ENCODE results near the gene RFTN1.

The RFTN1 gene

DNA sequence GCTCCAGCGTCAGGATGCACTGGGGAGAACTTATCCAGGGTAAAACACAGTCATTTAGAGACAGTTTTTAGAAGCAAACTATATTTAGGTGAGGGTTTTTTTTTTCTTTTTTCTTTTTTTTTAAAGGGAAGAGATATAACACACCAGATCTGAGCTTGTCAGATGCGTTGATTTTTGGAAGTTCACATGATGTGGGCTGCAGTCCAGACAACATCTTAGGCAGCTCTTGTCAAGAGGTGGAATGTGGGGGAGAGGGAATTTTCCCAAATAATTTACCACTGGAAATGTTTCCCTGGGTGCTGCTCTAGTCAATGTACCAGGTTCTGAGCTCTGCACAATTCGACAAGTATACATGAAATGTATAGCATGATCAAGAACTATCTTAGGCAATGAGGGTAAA lies 155.2 kb downstream of the RFTN1 start:
- DNase-seq (ENCODE audit: low read depth in 3 of 3): no peak

DNA sequence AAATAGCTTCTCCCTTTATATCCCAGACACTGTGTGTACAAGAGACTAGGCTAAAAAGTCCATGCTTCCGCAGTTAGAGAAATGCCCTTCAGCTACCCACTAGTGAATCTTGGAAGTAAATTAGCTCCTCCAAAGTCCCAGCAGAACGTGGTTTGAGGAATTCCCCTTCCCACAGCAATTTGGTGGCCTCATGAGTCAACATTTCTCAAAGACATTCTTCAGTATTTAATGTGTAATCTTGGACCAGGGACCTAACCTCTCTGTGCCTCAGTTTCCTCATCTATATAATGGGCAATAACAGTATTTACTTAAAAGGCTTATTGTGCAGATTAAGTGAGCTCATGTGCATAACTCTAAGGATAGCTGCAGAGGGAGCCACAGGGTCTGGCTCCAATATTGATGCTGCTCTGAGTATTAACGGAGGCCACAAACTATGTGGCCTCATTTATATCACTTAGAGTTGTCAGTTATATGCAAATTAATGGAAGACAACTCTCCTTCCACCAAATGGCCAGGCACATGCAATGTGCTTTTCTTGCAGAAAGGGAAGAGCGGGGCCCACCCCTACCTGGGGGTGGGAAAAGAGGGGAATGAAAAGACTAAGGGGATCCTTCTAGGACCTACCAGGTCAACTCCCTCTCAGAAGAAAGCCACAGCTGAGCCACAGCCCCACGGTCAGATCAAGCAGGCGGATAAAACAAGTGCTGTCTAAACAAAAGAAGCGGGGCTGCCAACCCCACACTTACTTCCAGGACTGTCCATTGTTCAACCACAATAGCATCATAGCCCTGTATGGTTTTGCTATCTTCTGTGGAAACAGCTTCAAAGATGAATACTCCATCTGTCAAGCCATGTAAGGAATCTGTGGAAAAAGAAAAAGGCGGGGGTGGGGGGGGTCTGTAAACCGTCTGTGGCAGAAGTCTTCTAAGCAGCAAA lies 156.0 kb downstream of the RFTN1 start:
- DNase-seq (ENCODE audit: low read depth in 3 of 3): no peak

DNA sequence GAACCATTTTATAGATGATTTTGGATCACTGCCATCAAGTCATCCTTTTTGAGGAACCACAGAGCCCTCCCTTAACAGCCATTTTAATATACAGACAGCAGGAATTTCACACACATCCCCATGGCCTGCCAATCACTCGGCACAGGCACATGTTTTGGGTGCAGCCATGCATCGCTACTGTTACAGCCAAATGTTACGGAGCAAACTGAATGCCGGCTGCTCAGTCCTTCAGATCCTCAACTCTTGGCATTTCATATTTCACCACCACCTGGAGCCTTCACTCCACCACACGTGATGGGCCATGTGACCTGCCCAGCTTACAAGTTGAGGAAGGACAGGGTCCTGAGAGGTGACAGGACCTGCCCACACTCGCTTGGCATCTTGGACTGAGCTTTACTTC lies 157.7 kb downstream of the RFTN1 start:
- DNase-seq (ENCODE audit: low read depth in 3 of 3): no peak

DNA sequence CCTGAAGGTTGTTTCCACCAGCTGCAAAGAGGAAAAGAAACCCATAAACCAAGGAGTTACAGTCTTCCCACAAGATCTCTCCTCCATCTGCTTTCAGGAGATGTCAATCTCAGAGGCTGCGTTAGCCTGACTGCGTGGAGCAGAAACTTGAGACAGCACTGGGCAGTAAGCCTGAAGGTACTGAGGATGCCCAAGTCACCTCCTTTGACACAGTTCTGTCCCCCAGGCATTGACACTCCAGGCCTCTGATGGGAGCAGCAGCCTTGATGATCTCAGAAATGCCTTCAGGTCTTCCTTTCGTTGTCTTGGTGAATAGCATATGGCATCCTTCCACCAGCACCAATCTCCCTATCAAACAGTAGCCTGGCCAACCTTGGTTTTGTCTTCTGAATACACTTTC lies 159.2 kb downstream of the RFTN1 start:
- no peak for DNase-seq (ENCODE audit: low read depth in 3 of 3)

DNA sequence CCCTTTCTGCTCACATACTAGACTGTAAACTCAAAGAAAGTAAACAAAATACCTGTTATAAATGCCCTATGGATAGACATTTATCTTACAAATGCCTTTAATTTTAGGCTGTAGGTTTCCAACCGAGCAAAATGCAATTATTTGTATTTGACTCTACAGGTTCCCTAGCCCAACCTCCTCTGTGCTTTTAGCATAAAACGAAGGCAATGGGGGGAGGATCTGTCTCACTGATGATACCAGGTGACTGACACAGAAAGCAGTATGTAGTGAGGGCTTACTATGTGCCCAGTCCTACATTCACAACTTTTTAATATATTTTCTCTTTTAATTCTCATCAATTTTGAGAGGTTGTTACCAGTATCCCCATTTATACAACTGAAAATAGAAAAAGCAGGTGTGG lies 161.1 kb downstream of the RFTN1 start:
- no peak for DNase-seq (ENCODE audit: low read depth in 3 of 3)

DNA sequence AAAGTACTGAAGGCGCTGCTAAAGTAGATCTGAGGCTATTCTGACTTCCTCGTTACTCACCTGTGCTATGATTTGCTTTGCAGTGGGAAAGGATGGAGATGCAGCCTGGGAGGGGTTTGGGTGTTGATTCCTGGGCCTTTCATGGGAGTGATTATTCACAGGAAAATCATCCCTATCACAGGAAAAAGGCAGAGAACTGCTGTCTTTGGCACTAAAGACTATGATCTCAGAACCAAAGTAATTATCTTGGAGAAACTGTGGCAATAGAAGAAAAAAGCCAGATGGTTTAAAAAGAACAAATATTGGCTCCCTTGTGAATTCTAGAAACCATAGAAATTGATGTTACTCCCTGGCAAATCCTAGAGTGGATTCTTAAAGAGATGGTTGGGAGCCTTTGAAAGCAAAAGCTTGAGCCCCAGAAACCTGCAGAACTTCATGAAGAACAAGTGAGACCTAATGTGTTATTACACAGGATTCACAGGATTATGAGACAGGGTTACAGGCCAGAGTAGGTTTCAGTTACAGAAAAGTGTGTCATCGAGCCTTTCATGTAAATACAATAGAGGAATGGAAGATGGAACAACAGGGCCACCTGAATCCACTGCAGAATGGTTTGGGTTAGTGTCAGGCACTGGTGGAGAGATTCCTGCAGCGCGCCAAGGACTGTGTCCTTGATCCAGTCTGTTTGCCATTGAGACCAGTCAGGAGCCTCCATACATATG lies 162.7 kb downstream of the RFTN1 start:
- no peak for DNase-seq (ENCODE audit: low read depth in 3 of 3)

DNA sequence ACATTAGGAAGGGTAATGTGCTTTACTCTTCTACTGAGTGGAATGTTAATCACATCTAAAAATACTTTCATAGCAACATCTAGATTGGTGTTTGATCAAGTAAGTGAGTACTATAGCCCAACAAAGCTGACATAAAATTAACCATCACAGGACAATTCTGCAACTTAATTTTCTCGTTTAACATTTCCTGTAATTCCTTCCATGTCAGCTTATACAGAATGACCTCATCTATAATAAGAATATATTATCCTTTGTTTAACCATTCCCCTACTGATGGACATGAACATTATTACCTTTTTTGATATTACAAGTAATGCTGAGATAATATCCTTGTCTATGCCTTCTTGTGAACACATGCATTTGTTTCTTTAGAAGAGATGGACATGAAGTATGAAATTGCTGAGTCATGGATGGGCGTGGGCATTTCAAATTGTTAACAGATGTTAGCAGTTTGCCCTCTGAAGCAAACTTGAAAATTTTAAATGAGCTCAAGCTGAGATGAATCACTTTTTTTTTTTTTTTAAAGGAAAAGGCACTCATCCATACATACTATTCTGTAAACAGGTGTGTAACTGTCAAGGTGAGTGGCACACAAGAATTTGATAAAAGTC lies 163.4 kb downstream of the RFTN1 start:
- no peak for DNase-seq (ENCODE audit: low read depth in 3 of 3)

DNA sequence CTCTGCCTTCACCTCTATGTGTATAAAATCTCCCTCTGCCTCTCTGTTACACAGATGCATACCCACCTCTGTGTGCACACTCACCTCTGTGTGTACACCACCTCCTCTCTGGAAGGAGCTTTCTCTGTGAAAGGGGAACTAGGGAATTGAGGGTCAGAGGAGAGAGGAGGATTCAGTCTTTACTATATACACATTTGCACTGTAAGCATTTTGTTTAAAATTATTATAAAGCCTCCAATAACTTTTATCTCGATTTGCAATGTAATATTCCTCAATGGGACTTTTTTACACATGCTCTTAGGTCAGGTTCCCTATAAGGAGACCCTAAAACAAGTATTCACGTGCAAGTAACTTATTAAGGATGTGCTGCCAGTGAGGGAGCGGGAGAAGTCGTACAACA lies 166.0 kb downstream of the RFTN1 start:
- no peak for DNase-seq (ENCODE audit: low read depth in 3 of 3)

DNA sequence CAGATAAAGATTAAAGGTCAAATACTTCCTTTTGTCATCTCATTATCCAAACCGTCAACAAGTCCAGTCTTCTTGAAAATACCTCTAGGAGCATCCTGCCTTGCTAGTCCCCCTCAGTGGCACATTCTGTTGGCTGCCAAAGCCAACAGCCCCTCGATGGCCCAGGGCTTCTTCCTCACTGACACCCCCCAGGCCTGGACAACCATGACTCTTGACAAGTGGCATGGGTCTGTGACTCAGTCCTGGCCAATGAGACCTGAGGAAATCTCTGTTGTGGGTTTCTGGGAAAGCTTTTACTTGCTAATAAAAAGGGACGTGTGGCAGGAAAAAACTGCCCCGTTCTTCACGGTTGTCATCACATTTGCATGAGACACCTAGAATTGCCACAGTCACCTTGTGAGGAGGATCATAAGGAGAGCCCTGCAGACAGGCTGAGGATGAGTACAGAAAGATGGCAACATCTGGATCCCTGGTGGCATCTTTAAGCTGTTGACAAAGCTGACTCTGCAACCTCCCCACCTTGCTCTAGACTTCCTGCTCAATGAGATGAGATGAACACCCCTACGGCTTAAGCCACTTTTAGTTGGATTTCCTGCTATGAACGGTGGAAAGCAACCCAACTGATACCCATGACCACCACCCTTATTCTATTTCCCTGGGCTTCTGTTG lies 167.0 kb downstream of the RFTN1 start:
- DNase-seq (ENCODE audit: low read depth in 3 of 3): no peak

DNA sequence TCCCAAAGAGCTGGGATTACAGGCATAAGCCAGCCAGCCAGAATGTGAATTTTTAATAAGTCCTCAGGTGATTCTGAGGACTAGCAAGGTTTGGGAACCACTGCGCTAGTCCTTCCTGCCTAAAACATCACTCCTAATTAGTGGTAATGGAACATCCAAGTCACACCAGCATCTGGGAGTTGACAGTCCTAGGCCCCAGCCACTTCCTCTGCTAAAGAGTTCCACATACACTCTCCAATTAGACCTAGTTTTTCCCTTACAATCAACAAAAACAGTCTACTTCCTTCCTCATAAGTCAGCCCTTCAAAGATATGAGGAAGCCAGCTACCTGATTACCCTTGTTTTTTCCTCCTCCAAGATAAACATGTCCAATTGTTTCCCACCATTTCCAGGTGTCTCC lies 170.4 kb downstream of the RFTN1 start:
- no peak for DNase-seq (ENCODE audit: low read depth in 3 of 3)

DNA sequence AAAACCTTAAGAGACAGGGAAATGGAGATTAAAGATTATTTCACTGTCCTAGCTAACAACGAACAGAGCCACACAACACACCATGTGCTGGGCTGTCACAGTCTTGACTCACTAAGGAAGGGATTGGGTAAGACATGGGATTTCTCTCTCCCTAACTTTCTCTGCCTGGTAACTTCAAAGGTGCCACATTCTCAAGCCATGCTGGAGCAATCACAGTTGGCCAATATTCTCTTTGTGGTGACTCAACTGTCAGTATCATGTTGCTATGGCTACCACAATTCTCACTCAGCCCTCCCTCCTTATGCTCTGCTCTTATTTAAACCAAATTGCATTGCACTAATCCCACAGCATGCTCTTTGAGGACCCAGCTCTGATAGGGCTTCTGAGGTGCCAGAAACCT lies 174.5 kb downstream of the RFTN1 start:
- no peak for DNase-seq (ENCODE audit: low read depth in 3 of 3)

DNA sequence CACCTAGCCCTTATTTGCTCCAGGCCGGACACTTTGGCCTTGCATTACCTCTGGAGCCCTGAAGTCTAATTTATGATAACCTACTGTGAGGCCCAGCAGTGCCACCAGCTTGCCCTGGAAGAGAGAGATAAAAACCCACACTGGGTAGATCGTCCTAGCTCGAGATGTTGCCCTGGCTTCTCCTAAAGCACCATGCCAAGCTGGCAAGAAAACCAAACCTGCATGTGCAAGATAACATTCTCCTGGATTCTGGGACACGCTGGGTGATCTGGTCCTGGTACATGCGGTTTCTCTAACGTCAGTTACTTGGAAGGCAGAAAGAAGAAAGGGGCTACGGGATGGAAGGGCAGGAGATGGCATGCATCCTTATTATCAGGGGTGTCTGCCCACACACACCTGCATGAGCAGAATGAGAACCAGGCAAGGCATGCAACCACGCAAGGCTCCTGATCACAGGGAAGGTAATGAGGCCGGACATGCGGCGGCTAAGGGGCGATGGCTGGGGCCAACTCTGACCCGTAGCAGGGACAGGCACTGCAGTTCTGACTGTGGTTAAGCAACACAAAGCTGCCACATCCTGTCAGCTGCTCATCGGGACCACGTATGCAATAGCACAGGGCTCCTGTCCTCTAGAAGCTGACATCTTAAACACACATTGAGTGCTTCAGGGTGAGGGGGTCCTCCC lies 175.5 kb downstream of the RFTN1 start:
- no peak for DNase-seq (ENCODE audit: low read depth in 3 of 3)

DNA sequence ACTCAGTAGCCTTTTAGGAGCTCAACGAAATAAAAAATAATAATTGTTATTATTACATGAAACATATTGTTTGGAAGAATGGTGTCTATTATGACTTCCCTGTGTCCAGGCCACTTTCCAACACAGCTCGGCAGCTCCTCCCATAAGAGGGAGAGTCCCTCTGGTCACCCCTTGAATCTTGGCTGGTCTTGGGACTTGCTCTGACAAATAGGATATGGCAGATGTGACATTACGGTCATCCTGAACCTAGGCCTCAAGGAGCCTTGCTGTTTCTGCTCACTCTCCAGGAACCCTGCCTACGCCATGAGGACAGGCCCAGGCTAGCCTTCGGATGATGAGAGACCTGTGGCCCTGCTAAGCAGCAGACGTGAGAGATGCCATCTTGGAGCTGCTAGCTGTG lies 176.7 kb downstream of the RFTN1 start:
- no peak for DNase-seq (ENCODE audit: low read depth in 3 of 3)

DNA sequence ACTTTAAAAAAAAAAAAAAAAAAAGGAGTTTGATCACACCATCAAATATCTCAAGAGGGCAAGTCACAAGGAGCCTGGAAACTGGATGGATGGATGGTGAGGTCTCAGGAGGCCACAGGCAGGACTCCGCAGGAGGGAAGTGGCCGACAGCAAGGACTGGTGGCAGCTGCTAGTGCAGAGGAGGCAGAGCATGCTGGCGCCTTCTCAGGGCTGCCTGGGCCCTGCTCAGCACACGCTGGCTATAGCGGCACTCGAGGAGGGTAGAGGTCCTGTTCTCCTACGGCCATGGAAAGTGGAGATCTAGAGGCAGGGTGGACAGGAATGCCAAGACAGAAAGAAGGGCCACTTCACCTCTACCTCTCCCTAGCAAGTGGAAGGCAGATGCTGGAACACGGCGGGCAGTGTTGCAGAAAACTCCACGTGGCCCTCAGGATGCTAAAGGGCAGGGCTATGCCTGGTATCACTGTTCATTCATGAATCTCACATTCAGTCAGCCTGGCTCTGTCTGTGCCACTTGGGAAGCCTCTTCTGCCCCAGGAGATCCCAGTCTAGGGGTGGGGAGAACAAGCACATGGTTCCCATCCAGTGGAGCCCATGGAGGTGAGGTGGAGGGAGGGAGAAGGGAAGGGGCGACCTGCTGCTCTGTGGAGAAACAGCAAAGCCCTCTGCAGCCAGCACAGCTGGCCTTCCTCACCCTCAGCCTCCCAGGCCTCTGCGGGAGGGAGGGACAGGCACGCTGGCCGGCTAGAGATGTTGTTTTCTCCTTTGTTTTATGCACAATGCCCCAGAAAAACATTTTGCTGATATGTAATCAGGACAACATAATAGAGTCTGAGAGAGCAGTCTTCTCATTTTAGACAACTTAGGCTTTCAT lies 177.5 kb downstream of the RFTN1 start:
- no peak for DNase-seq (ENCODE audit: low read depth in 3 of 3)

DNA sequence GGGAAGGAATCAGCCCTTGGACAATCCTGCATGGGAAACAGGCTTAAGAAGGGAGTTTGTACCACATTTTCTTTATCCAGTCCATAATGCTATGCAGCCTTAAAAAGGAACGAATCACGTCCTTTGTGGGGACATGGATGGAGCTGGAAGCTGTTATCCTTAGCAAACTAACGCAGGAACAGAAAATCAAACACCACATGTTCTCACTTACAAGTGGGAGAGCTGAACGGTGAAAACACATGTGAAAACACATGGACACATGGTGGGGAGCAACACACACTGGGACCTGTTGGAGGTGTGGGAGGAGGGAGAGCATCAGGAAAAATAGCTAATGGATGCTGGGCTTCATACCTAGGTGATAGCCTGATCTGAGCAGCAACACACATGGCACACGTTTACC lies 178.2 kb downstream of the RFTN1 start:
- no peak for DNase-seq (ENCODE audit: low read depth in 3 of 3)

DNA sequence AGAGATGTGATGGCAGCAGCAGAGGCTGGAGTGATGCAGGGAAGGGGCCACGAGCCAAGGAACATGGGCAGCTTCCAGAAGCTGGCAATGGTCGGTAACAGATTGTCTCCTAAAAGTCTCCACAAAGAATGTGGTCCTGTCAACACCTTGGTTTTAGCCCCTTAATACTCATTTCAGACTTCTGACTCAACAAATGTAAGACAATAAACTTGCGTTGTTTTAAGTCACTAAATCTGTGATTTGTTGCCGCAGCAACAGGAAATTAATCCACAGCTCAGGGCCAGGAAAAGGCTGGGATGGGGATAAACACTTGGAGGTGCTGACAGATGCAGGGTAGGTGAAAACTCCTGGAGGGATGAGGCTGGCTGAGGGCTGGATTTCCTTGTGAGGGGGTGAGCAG lies 178.6 kb downstream of the RFTN1 start:
- DNase-seq (ENCODE audit: low read depth in 3 of 3): no peak

DNA sequence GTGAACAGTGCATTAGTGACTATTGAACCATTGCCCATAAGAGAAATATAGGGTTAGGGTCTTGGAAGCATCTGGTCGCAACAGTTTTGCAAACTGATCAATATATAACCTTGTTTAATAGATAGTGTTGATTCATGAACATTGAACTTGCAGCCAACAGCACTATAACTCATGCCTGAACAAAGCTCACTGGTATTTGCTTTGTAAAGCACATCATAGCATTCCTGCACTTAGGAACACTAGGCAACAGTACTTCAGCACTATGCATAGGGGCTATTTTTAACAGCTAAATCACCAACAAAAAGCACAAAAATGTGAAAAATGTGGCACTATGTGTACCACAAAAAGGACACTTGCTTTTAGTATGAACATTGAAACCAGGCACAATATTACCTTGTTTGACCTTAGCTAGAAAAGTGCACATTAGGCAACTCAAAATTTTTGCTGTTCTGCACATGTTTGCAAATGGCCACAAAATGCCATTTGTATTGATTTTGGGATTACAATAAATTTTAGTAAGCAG lies 180.5 kb downstream of the RFTN1 start:
- no peak for DNase-seq (ENCODE audit: low read depth in 3 of 3)

DNA sequence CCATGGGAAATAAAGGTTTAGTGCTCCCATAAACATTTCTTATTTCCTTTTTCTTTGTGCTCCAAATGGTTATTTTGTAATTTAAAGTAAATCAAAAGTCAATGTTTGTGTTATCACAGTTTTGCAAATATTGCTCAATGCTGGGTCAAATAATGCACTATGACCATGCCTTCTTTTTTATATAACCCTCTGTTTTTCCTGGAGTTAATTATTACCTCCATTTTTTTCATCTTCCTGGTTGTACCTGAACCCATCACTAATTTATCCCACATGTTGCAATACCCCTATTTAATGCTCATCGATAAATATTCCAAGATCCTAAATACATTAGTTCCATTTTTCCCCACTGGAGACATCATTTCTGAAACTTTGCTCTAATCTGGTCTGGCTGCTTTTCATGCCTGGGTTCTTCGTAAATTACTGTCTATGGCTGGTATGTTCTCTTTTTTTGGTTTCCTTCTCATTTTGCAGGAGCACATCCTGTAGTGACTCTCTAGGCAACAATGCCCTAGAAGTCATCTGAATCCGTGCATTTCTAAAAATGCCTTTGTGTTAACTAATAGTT lies 182.1 kb downstream of the RFTN1 start:
- DNase-seq (ENCODE audit: low read depth in 3 of 3): no peak

DNA sequence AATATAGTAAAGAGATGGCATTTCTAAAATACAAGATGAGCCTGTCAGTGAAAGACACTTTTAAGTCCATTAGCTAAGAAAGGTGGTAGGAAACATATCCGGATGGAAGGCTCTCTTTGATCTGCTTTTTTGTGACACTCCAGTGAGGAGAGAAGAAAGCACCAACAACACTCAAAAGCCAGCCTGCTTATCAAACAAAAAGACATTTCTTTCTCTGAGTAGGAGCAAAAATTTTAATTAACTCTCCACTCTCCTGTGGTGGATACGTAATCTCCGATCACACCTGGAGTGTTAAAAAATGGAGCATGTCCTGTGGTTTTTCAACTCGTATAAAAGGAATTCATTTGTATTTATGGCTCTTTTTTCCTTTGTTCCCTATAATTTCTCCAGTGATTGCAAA lies 183.1 kb downstream of the RFTN1 start:
- no peak for DNase-seq (ENCODE audit: low read depth in 3 of 3)

DNA sequence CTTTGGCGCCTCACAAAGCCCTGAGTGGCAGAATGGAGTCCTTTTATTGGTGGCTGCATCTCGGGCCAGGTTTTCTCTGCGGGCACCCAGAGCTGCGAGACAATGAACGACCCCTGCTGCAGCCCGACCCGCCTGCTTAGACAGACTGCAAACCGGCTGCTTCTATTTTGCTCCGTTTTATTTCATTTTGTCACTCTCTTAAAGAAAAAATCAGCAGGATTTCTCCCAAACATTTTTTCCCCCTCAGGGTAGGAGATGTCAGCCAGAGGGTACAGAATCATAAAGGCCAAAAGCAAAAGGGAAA lies 183.7 kb downstream of the RFTN1 start:
- DNase-seq (ENCODE audit: low read depth in 3 of 3): no peak
